Lung (tissue), 10 donors: Measurements from ENCODE around the gene TIMM23B. TPM values are rescaled to one million over a fixed set of nuclear protein-coding genes. Genes with fewer than 3 reads are reported as not detected.
"Not testable (repeated sequence)": the region's sequence is repeated elsewhere in the genome, so short reads cannot be mapped to it uniquely, and the experiment has no call there.

Source experiments
- ATAC-seq: fragments of 200-7000 bp; cut with Tn5 transposase; one replicate; pipeline ENCODE4 v1.9.1; 2020; ENCODE audit warnings: moderate number of reproducible peaks; ENCODE audit not compliant: insufficient read depth, low FRiP score
- DNase-seq, 3 donors: peaks; one replicate each; pipeline ENCODE4 v3.0.0-alpha.2; 2013 to 2017
- H3K27ac ChIP-seq, 2 donors: one replicate each; pipeline ENCODE4 v1.5.1; 2013; ENCODE audit warnings: mild to moderate bottlenecking in 2 of 2, moderate library complexity in 2 of 2, control low read depth in 1 of 2, inconsistent platforms in 1 of 2, low read depth in 1 of 2, low read length in 1 of 2
- H3K27me3 ChIP-seq, 3 donors: one replicate each; pipeline ENCODE4 v1.5.1; 2013; ENCODE audit warnings: low read length in 2 of 3; ENCODE audit not compliant: control insufficient read depth in 3 of 3, insufficient read depth in 3 of 3
- H3K36me3 ChIP-seq, 4 donors: one replicate each; pipeline ENCODE4 v1.5.1; 2013; ENCODE audit warnings: low read length in 4 of 4, mild to moderate bottlenecking in 1 of 4, moderate library complexity in 1 of 4; ENCODE audit not compliant: control insufficient read depth in 4 of 4, insufficient read depth in 4 of 4
- H3K4me1 ChIP-seq, 5 donors: one replicate each; pipeline ENCODE4 v1.5.1; 2013; ENCODE audit warnings: low read length in 5 of 5, mild to moderate bottlenecking in 2 of 5, moderate library complexity in 1 of 5; ENCODE audit not compliant: control insufficient read depth in 5 of 5, insufficient read depth in 5 of 5
- H3K4me3 ChIP-seq: one replicate; pipeline ENCODE4 v1.5.1; 2013; ENCODE audit warnings: mild to moderate bottlenecking, control low read depth, moderate library complexity
- H3K9ac ChIP-seq, 2 donors: one replicate each; pipeline ENCODE4 v1.5.1; 2013; ENCODE audit warnings: low read length in 2 of 2, control low read depth in 1 of 2; ENCODE audit not compliant: insufficient read depth in 1 of 2
- H3K9me3 ChIP-seq, 4 donors: one replicate each; pipeline ENCODE4 v1.5.1; 2013; ENCODE audit warnings: low read length in 3 of 4, mild to moderate bottlenecking in 1 of 4, moderate library complexity in 1 of 4; ENCODE audit not compliant: control insufficient read depth in 4 of 4, insufficient read depth in 3 of 4
- WGBS, 2 donors: extraction: QIAGEN DNeasy Blood & Tissue Kit; methylation state at CpG; one replicate each; pipeline ENCODE4 v1.1.7; 2013; 5-methylcytosine and 5-hydroxymethylcytosine counted together
- polyA plus RNA-seq, 2 donors: library from polyadenylated mRNA; stranded (reverse); fragments of 200-250 nt; gene quantifications; one replicate each; pipeline ENCODE4 v1.2.1, GENCODE V29; 2013
- total RNA-seq, 2 donors: library from RNA; depleted of rRNA in 1 of 2; stranded (reverse); fragments of >200 nt in 1 of 2; gene quantifications; one replicate each; pipeline ENCODE4 v1.2.1, GENCODE V29; 2014 to 2021
- donor health status: Bipolar disorder and iron deficiency.
- donor health status: healthy.
- donor health status: DM: yes; HTN: yes; CAD: no.

TIMM23B gene
- total and polyA plus RNA-seq, 4 donors, result 8.5 to 21.7 (median 14.6) TPM

GRCh38 chr10:49948737-49949136, 6.9 kb downstream of the TIMM23B start:
- WGBS, 2 donors, result 96 to 100% methylated on average over 2 of the region's 2 CpGs
- not testable (repeated sequence) for H3K36me3 ChIP-seq, H3K9me3 ChIP-seq, ATAC-seq, H3K27ac ChIP-seq, H3K4me3 ChIP-seq, H3K9ac ChIP-seq, H3K27me3 ChIP-seq, DNase-seq, H3K4me1 ChIP-seq

- H3K4me1 ChIP-seq, H3K9ac ChIP-seq, DNase-seq, H3K27me3 ChIP-seq, H3K4me3 ChIP-seq, H3K9me3 ChIP-seq, ATAC-seq, H3K27ac ChIP-seq: not testable (repeated sequence)
- 70 to 93% methylated on average over 3 of the region's 3 CpGs for WGBS, 2 donors
- peaks cover 0 to 10% (median 3%) of the 10 kb centered on the region in 4 donors for H3K36me3 ChIP-seq
Observed at GRCh38 chr10:49952006-49952405, 10.2 kb downstream of the TIMM23B start.

GRCh38 chr10:49953122-49953521, 11.3 kb downstream of the TIMM23B start:
- H3K4me3 ChIP-seq, H3K9ac ChIP-seq, ATAC-seq, DNase-seq, H3K4me1 ChIP-seq, H3K9me3 ChIP-seq, H3K27ac ChIP-seq, H3K27me3 ChIP-seq: not testable (repeated sequence)
- 86 to 97% methylated on average over 2 to 3 of the region's 3 CpGs for WGBS, 2 donors
- peaks cover 0 to 10% (median 3%) of the 10 kb centered on the region in 4 donors for H3K36me3 ChIP-seq

- ATAC-seq, H3K4me3 ChIP-seq, H3K27me3 ChIP-seq, H3K4me1 ChIP-seq, DNase-seq, H3K9me3 ChIP-seq, H3K27ac ChIP-seq, H3K9ac ChIP-seq, H3K36me3 ChIP-seq: not testable (repeated sequence)
- 95 to 97% methylated on average over 23 to 37 of the region's 37 CpGs for WGBS, 2 donors
Observed at GRCh38 chr10:49970331-49970857, 28.5 kb downstream of the TIMM23B start.

- not testable (repeated sequence) for ATAC-seq, H3K9me3 ChIP-seq
- 72 to 86% methylated on average over 2 of the region's 2 CpGs for WGBS, 2 donors
Observed at GRCh38 chr10:49971466-49971865, 29.6 kb downstream of the TIMM23B start.

GRCh38 chr10:49972094-49972493, 30.2 kb downstream of the TIMM23B start:
- 90 to 91% methylated on average over 3 of the region's 3 CpGs for WGBS, 2 donors
- H3K4me1 ChIP-seq, H3K9ac ChIP-seq, DNase-seq, H3K4me3 ChIP-seq, H3K27ac ChIP-seq, H3K9me3 ChIP-seq, ATAC-seq, H3K27me3 ChIP-seq, H3K36me3 ChIP-seq: not testable (repeated sequence)

More at GRCh38 chr10:49971466-49971865, 29.6 kb downstream of the TIMM23B start:
- not testable (repeated sequence) for H3K27ac ChIP-seq, H3K9ac ChIP-seq, H3K4me1 ChIP-seq, H3K4me3 ChIP-seq, H3K27me3 ChIP-seq, DNase-seq, H3K36me3 ChIP-seq

GRCh38 chr10:49977756-49978155, 35.9 kb downstream of the TIMM23B start:
- not testable (repeated sequence) for H3K4me3 ChIP-seq, H3K4me1 ChIP-seq, DNase-seq, H3K36me3 ChIP-seq, ATAC-seq, H3K9me3 ChIP-seq, H3K27me3 ChIP-seq, H3K27ac ChIP-seq, H3K9ac ChIP-seq
- 94 to 100% methylated on average over 3 of the region's 3 CpGs for WGBS, 2 donors

- H3K9ac ChIP-seq, H3K27me3 ChIP-seq, DNase-seq, H3K4me3 ChIP-seq, ATAC-seq, H3K9me3 ChIP-seq, H3K4me1 ChIP-seq, H3K27ac ChIP-seq, H3K36me3 ChIP-seq: not testable (repeated sequence)
- WGBS, 2 donors, result 70 to 81% methylated on average over 3 of the region's 3 CpGs
Observed at GRCh38 chr10:49987207-49987606, 45.4 kb downstream of the TIMM23B start.
